AG04449 (cell line): ENCODE data around the gene DISP3.

Experiments
- CTCF ChIA-PET: fragments of 350-600 bp; formaldehyde crosslinking; extraction: SDS; loops from one replicate; lab custom pipeline; 2021; ENCODE audit warnings: antibody characterized with exemption; lab: Yijun Ruan, JAX
- POLR2A ChIA-PET: fragments of 400-600, 350-600 bp; formaldehyde crosslinking; extraction: SDS; loops from one replicate; lab custom pipeline; 2020; ENCODE audit warnings: antibody characterized with exemption, inconsistent platforms; lab: Yijun Ruan, JAX
- DNase-seq: peaks from one replicate; pipeline ENCODE4 v3.0.0-alpha.2; 2010; ENCODE audit warnings: low read depth, low spot score
- H3K4me3 ChIP-seq: 2 replicates; pipeline ENCODE4 v1.5.1; 2011; ENCODE audit warnings: low read depth, mild to moderate bottlenecking, control low read depth, low read length
- TF ChIP-seq, protein P1 (sequence below): IDR thresholded peaks from one replicate; pipeline ENCODE4 v1.5.1; 2011; ENCODE audit warnings: mild to moderate bottlenecking, moderate library complexity, low read length, control low read depth, inconsistent platforms; ENCODE audit not compliant: insufficient read depth; ENCODE audit errors: missing control alignments

DISP3 gene

GRCh38 chr1:11481019-11481418 is 2.1 kb downstream of the DISP3 start:
- no peak for DNase-seq
- TF ChIP-seq, protein P1, sequence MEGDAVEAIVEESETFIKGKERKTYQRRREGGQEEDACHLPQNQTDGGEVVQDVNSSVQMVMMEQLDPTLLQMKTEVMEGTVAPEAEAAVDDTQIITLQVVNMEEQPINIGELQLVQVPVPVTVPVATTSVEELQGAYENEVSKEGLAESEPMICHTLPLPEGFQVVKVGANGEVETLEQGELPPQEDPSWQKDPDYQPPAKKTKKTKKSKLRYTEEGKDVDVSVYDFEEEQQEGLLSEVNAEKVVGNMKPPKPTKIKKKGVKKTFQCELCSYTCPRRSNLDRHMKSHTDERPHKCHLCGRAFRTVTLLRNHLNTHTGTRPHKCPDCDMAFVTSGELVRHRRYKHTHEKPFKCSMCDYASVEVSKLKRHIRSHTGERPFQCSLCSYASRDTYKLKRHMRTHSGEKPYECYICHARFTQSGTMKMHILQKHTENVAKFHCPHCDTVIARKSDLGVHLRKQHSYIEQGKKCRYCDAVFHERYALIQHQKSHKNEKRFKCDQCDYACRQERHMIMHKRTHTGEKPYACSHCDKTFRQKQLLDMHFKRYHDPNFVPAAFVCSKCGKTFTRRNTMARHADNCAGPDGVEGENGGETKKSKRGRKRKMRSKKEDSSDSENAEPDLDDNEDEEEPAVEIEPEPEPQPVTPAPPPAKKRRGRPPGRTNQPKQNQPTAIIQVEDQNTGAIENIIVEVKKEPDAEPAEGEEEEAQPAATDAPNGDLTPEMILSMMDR, result no peak
- ChIA-PET POLR2A (no interaction called here), CTCF (no interaction called here)
- no peak overlapping the region for H3K4me3 ChIP-seq

DNA sequence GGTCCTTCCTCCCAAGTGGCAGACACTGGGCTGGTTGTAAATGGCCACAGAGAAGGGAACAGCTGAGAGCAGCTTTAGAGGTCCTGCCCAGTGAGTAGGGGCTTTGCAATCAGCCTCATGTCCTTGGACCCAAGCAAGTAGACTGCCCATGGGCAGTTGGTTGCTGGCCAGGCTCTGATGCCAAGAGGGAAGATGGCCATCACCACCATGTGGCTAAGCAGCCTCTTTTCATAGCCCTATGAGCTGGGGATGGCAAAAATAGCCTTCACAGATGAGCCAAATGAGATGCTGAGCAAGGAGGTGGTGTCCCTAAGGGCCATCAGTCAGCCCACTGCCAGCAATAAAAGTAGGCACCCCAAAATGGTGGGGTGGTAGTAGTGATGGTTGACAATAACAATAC is 3.2 kb downstream of the DISP3 start:
- TF ChIP-seq, protein P1, result no peak
- H3K4me3 ChIP-seq, result no peak overlapping the region
- POLR2A ChIA-PET, result no interaction called here
- CTCF ChIA-PET, result interaction anchor here (1.3 kb wide), 1 partner anchor 12 kb away, joined by 3 read pairs; no protein-coding TSS in a partner anchor
- DNase-seq, result no peak

GRCh38 chr1:11482701-11483479 is 3.9 kb downstream of the DISP3 start:
- POLR2A ChIA-PET, result no interaction called here
- DNase-seq, result no peak
- CTCF ChIA-PET, result interaction anchor here (1.3 kb wide), 1 partner anchor 12 kb away, joined by 3 read pairs; no protein-coding TSS in a partner anchor

GRCh38 chr1:11483581-11484320 is 4.8 kb downstream of the DISP3 start:
- POLR2A ChIA-PET, result no interaction called here
- TF ChIP-seq, protein P1, result no peak
- H3K4me3 ChIP-seq, result no peak overlapping the region
- DNase-seq, result no peak
- CTCF ChIA-PET, result no interaction called here

More at GRCh38 chr1:11482701-11483479, 3.9 kb downstream of the DISP3 start:
- TF ChIP-seq, protein P1, result no peak
- no peak overlapping the region for H3K4me3 ChIP-seq

DNA sequence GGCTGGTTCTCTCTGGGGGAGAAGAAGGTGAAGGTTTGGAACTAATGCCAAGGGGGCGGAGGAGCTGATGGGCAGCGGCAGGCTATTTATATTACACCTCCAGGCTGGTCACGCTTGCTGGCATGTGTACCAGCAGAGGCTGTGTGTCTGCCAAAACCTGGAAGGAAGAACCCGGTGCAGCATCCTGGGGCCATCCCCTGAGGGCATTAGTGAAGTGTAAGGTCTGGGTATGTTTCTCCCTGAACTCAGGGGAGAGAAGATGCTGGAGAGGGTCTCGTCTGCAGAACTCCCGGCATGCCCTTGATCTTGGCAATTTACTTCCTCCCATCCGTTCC is 5.3 kb downstream of the DISP3 start:
- no peak overlapping the region for H3K4me3 ChIP-seq
- DNase-seq, result no peak
- ChIA-PET POLR2A (no interaction called here), CTCF (no interaction called here)
- TF ChIP-seq, protein P1, result no peak

DNA sequence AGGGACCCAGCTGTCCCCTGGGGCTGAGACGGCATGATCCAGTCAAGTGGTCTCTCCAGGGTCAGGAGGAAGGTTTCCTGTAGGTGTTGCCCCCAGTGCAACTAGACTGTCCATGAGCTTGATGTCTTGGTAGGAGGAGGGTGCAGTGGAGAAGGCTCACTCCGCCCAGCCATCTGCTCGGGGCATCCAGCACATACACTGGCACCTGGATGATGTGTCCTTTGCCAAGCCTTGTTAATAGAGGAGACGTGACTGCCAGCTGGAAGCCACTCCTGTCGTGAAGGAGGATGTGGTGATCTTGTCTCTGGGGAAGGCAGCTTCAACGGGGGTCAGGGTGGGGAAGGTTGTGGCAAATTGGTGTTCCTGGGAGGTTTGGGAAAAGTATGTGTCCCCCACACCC is 6.2 kb downstream of the DISP3 start:
- H3K4me3 ChIP-seq, result no peak overlapping the region
- TF ChIP-seq, protein P1, result no peak
- CTCF ChIA-PET, result no interaction called here
- DNase-seq, result no peak
- POLR2A ChIA-PET, result no interaction called here
